Measurements from ENCODE around the gene HES3.
"Not testable (repeated sequence)": the region's sequence is repeated elsewhere in the genome, so short reads cannot be mapped to it uniquely, and the experiment has no call there.

Gene HES3

DNA sequence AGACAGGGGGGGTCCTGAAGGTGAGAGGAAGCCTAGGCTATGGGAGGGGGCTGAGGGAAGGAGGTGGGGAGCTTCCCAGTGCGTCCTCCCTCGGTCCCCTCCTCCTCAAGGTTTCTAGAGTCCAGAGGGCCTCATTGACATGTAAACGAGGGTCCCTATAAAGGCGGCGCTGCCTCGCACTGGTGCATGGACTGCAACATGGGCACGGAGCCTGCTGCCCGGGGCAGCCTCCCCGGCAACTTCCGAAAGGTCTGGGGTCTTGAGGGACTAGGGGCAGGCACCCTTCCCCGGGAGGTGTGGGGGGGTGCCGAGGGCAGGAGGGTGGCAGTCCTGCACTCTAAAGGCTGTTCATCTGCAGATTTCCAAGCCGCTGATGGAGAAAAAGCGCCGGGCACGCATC, at the start of gene HES3:
Gene HES3, plus strand, starts transcription at position 187 of the 400 bp plus-strand sequence. Its CDS starts 187 bp downstream, at position 374.
- DNase-seq, result no peak

DNA sequence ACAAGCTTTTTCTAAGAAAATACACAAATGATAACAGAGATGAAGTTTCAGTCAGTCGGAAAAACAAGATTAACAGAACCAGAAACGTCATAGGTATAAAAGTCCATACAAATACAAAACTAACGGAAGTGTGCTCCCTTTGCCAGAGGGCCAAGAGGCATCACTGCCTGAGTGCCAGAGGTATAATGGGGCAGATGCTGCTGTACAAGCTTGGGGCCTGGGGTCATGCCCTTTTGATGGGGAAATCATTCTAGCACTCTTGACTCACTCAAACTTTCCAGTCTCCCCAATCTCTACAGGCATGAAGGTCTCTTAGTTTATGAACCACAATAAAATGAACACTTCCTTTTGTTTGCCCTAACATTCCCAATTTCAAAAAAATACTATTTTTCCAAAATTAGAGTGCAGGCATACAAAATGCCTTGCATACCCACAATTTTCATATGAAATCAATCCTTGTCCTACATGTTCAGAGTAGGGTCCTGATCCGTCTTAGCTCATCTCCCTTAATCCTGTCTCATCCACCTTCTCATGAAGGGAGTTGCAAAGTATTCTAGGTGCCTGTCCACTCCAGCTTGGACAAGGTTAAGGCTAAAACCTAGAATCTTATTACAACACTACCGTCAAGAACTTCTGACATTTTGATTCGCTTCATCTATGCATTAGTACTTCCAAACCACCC, 46.1 kb upstream of the HES3 start:
- DNase-seq, result no peak

DNA sequence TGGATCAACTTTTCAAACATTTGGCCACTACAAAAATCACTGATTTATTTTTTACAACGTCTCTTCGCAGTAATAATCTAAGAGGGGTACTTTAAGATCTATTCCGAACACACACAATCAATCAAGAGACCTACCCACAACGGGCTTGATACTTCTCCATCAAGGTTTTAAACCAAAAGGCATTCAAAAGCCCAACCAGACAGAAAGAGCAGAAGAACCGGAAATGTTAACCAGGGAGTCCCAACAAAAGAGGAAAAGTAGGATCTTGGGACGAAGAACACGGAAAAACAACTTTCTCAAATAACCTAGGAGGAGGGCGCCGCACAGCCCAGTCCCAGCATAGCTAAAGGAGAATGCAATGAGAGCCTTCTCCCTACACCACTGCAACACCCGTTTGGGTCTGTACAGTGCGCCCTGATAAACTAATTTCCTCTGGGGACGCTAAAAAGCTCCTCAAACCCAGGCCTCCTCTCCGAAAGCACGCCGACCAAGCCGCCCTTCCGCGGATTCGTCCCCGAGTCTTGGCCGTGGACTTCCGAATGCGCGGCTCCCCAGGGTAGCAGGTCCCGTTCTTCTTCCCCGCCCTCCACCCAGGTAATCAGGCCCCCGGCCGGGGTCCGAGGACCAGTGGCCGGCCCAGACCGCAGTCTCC, 45.2 kb upstream of the HES3 start:
- no peak for DNase-seq

DNA sequence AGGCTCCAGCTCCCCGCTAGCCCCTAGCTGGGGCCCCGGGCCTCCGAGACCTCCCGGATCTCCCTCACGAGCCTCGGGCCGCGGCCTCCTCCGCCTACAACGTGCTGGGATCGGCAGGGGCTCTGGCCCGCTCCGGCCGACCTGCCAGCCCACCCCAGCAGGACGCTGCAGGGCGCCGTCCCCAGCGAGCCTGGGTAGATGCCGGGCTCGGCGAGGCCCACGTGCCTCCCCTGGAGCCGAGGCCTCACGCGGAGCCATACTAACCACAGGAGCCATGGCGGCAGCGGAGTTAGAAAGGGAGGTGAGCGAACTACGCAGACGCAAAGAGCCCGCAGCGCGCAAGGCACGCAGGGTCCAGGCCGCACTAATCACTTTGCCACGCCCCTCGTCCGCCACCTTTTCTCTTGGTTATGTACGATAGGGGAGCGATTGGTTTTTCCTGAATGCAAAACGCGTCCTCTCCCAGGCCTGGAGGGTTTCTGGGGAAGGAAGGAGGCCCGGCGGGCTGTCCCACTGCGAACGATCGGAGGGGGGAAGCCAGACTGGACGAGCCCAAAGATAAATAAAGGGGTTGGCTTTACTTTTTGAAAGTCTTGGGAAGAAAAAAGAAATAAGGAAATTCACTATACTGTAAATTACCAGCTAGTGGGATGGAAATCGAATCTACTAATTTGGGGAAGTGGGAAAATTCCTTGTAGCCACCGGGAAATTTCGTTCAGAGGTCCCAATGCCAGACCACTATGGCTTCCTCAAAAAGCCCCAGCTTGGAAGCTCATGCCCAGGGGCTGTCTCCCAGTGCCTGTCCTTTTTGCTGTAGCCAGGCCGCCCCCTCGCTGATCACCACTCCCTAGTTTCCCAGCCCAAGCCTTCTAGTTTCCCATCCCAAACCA, 44.4 kb upstream of the HES3 start, which contains the start of gene RPL22:
Gene RPL22, minus strand, starts transcription at position 298 of the 890 bp plus-strand sequence. Its CDS starts 22 bp downstream, at position 276.
- peak; percentile 100 for DNase-seq

GRCh38 chr1:6200188-6200809, 43.7 kb upstream of the HES3 start:
- no peak for DNase-seq

GRCh38 chr1:6202256-6202655, 41.7 kb upstream of the HES3 start:
- DNase-seq, result no peak

DNA sequence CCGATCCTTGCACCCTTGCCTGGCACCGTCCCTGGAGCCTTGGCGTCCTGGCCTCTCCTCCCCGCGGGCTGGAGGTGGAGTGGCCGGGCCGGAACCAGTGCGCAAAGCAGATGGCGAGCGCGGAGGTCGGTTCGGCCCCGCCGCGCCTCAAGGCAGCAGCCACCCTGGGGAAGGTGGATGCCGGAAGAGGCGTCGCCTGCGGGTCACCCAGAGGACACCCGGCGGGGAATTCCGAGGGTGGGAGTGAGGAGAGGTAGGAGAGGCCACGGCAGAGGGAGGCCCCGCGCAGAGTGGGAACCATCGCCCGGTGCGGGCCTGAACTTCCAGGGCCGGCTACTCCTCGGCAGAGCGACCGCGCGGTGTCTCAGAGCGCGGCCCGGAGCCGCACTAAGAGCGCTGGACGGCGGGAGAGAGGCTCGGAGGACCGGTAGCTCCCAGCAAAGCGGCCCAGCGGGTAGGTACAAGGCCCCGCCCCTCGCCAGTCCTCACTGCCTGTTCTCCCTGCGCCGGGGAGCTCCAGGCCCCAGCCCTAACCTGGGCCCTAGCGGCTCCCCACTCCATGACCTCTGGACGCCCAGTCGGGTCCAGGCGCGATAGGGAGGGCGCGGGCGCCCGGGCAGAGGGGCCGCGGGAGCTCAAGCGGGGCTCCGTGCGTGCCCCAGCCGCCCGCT, 38.0 kb upstream of the HES3 start, which contains the start of gene RNF207:
Gene RNF207, plus strand, starts transcription at position 271 of the 671 bp plus-strand sequence. CDS start 417 bp downstream, outside the sequence.
- DNase-seq, result peak; percentile 76

GRCh38 chr1:6206520-6206855, 37.5 kb upstream of the HES3 start:
- DNase-seq, result no peak

GRCh38 chr1:6207075-6207885, 36.7 kb upstream of the HES3 start:
- DNase-seq, result no peak

- DNase-seq, result no peak
Measured at GRCh38 chr1:6207921-6208320, 36.1 kb upstream of the HES3 start.

GRCh38 chr1:6208723-6209660, 35.0 kb upstream of the HES3 start:
- peak; percentile 59 for DNase-seq

DNA sequence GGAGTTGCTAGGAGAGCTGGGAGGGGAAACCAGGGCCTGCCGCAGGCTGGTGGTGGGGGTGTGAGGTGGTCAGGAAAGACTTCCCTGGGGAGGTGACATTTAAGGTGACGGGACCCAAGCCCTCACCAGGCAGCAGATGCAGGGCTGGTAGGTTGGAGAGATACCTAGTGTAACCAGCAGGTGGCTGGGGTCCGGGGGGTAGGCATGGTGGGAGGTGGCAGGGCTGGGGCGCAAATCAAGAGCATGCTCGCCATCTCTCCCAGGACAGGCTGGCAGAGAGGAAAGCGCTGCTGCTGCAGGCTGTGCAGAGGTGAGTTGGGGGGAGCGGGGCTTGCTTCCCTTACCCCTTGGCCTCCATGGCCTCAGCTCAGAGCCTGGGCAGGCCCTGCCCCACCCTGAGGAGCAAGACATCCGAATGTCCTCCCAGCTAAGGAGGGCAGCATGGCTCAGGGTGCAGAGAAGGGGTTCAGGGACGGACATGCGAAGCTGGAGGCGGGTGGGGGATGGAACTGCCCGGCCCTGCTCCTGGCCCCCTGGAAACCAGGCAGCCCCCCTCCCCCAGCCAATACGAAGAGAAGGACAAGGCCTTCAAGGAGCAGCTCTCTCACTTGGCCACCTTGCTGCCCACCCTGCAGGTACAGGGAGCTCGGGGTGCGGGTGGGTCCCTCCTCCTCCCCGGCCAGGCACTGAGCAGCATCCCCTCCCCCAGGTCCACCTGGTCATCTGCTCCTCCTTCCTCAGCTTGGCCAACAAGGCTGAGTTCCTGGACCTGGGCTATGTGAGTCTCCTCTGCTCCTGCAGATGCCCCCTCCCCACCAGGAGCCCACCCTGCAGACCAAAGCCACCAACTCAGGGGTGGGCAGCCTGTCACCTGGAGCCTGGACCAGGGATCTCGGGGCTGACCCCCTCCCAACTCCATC, 34.1 kb upstream of the HES3 start:
- DNase-seq, result no peak

DNA sequence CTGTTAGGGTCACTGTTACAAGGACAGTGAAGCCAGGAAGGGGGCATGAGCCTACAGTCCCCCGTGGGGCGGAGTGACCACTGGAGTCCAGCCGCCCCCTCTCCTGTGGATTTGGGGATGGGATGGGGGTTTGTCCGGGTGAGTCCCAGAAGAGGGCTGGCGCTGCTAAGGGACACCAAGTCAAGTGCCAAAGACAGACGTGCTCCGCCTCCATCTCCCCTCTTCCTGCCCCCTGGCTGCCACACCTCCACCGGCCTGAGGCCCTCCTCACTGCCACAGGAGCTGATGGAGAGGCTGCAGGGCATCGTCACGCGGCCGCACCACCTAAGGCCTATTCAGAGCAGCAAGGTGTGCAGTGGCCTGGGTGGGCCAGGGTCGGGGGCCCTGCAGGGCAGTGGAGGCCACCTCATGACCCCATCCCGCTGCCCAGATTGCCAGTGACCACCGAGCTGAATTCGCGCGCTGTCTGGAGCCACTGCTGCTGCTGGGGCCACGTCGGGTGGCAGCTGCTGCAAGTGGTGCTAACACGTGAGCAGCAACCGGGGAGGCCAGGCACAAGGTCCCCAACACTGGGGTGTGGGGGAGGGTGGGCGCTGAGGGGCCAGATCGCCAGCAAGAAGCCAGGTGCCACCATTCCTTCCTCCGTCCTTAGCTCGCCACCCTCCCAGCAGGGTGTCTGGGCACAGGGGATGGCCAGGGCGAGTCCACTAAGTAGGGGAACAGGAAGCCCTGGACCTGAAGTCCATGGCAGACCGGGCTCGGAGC, 33.2 kb upstream of the HES3 start:
- no peak for DNase-seq

DNA sequence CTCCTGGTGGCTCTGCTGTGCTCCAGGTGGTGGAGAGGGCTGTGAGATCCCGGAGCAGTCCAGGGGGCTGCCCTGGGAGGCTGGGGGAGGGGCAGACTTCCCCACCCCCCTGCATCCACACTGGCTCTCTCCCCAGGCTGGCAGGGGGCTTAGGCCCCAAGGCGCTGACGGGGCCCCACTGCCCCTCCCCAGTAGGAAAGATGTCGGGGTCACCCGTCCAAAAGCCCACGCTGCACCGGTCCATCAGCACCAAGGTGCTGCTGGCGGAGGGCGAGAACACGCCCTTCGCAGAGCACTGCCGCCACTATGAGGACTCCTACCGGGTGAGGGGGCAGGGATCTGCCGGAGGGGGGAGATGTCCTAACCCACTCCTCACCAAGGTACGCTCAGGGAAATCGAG, 32.2 kb upstream of the HES3 start:
- DNase-seq, result no peak

DNA sequence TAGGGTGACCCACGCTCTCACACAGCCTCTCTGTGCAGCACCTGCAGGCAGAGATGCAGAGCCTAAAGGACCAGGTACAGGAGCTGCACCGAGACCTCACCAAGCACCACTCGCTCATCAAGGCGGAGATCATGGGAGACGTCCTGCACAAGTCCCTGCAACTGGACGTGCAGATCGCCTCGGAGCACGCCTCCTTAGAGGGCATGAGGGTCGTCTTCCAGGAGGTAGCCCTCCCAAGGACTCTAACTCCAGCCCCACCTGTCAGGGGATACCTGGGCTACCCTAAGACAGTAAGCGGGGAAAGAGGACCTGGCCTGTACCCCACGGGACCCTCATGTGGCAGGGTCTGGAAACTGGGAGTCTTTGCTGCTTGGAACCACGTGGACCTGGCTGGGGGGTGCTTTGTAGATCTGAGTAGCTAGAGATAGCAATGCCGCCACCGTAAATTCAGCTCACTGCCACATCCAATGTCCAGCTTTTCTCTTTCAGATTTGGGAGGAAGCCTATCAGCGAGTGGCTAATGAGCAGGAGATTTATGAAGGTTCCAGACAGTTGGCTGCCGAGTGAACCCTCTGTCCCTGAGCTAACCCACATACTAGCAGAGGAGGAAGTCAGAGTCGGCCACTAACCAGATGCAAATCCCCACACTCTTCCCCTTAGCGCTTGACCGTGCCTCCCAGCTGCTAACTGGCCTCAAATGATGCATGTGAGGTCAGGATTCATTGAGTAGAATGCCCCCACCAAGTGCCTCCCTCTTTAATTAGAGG, 31.6 kb upstream of the HES3 start:
- DNase-seq, result no peak

- DNase-seq, result no peak
Measured at GRCh38 chr1:6218375-6219164, 25.4 kb upstream of the HES3 start.

DNA sequence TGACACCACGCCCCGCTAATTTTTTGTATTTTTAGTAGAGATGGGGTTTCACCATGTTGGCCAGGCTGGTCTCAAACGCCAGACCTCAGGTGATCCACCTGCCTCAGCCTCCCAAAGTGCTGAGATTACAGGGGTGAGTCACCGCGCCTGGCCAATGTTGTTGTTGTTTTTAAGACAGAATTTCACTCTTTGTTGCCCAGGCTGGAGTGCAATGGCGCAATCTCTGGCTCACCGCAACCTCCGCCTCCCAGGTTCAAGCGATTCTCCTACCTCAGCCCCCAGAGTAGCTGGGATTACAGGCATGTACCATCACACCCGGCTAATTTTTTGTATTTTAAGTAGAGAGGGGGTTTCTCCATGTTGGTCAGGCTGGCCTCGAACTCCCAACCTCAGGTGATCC, 24.3 kb upstream of the HES3 start:
- DNase-seq, result not testable (repeated sequence)

Data from fibroblast of skin of right biceps (primary cell).